HG03354 (cell line): ENCODE data around the gene HSFX3.
"Not testable (repeated sequence)": the region's sequence is repeated elsewhere in the genome, so short reads cannot be mapped to it uniquely, and the experiment has no call there.

Source experiments
- ATAC-seq: cut with Tn5 transposase; IDR thresholded peaks from one replicate; pipeline ENCODE4 v1.9.1; 2021; ENCODE audit warnings: mild to moderate bottlenecking; ENCODE audit not compliant: unreplicated experiment, poor library complexity, severe bottlenecking

HSFX3 gene

GRCh38 chrX:149520636-149521277, 29.0 kb downstream of the HSFX3 start:
- not testable (repeated sequence) for ATAC-seq

GRCh38 chrX:149518236-149518635, 31.5 kb downstream of the HSFX3 start:
- no peak for ATAC-seq

GRCh38 chrX:149517308-149517707, 32.4 kb downstream of the HSFX3 start:
- no peak for ATAC-seq

DNA sequence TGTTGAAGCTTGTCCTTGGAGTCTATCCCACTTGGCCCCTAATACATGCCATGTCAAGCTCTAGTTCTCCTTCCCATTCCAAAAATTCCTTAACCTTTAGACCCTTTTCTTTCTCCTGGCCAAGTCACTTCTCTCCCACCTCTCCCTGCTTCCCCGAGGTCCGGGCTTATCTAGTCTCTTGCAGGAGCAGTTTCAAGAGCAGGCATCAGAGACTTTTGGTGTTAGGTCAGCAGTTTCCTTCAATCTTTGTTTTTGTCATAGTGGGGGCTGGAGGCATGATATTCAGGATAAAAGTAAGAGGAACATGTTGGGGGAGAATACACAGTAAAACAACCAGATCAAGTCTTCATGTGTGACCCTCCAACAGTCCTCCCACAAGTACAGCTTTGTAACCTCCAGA, 33.1 kb downstream of the HSFX3 start:
- no peak for ATAC-seq

DNA sequence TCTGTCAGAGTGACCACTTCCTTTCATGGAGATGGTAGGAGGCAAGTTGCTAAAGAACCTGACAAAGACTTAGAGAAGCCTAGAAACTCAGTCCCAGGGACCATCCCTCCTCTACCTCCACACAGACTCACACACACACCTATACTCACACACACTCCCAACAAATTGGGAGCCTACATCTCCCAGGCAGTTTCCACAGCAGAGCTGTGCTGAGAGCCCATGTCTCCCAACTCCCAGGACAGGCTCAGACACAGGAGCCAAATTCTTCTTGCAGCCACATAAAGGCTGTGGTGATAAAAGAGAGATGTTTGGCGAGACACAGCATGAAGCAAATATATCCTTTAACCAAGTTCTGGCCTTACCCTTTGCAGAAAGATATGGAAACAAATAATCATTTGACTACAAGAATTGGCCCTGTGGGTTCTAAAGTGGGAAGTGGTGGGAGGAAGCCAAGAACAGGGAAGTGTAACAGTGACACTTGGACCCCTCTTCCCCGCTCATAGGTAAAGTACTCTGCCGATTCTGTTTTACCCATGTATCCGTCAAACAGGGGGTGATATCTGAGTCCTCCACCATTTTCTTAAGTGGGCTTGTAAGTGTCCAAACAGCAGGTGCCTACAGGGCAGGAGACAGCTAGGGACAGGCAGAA, 33.6 kb downstream of the HSFX3 start:
- no peak for ATAC-seq

DNA sequence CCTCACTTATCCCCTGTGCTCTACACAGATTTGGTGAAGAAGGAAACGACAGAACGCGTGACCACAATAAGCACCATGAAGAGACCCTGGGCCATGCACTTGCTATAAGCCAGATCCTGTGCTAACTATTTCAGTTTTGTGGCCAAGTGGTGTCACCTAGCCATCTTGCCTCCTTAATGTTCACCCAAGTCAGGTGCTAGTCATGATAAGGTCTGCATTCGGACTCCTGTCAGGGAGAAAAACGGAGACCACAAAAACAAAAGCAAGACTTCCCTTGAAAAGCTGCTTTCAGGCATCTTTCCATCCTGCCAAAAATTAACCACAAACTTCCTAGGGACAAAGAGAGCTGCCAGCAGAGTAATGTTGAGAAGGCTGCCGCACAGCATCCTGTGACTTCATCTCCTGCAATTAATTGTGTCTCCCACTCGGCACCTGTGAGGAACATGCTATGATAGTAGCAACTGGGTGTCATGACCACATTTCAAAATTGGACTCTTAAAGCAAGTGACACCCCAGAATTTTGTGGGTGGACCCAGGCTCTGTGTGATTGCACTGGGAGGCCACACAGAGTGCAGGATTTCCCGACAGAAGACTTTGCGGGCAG, 35.8 kb downstream of the HSFX3 start:
- ATAC-seq: no peak

DNA sequence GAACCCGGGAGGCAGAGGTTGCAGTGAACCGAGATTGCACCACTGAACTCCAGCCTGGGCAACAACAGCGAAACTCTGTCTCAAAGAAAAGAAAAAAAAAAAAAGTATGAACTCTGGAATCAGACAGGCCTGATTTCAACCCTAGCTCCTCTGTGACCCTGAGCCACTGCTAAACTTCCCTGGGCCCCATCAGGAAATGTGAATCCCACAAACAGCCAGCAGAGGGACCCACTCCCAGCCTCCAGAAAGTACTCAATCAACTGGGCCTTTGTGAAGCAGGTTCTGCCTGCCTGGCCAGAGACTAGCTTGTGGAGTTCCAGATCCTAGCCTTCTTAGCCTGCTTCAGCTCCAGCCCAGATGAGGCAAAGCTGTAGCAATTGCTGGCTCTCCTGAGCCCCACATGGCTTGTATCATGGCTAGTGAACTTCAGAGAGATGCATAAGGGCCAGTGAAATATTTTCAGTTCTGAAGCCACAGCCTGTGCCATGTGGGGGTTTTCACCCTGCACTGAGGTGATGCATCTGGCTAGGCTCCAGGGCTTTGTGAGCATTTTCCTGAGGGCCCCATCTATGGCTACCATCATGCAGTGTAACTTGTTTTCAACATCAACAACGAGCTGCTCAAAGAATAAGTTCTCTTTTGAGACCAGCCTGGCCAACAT, 37.4 kb downstream of the HSFX3 start:
- peak; percentile 85 for ATAC-seq

DNA sequence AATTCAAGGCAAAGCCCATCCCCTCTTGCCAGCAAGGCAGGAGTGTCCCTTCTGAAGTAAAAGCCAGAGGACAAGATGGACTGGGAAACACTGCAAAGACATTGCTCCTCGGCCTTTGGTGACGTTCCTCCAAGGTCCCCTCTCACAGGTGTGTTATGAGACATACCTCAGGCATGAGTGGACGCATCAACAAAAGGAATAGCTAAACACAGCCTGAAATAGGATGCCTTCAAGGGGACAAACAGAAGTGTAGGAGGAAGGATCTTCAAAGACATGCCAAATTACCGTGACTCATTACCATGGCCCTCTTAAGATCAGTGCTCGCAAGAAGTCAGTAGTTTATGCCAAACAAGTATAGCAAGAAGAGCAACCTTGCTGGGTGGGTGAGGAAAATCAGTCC, 38.6 kb downstream of the HSFX3 start:
- ATAC-seq: no peak

DNA sequence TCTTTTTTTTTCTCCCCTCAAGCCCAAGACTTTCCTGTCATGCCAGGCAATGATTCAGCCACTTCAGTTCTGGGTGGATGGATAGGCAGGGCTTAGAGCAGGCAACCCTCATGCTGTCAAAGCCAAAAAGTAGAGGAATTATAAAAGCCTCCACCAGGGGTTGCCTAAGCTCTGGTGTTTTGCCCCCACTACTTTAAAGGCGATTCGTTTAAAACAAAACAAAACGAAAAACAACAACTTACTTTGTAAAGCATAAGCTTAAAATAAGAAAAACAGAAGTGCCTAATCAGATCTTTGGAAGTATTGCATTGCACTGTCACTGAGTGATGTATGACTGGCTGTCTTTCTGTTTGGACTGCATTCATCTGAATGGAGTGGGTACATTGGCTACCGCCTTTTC, 39.3 kb downstream of the HSFX3 start:
- ATAC-seq: no peak

DNA sequence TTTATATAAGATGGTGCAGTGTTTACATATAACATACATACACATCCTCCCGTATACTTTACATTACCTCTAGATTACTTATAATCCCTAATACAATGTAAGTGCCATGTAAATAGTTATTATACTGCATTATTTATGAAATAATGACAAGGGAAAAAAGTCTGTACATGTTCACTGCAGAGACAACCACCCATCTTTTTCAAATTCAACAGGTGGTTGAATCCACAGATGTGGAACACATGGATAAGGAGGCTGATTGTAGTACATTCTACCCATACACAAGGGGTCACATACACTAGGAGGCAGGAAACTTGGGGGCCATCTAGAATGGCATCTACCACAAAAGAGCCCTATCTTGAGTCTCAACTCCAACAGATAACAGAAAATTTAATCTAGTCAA, 41.3 kb downstream of the HSFX3 start:
- ATAC-seq: no peak

GRCh38 chrX:149506349-149506748, 43.4 kb downstream of the HSFX3 start:
- no peak for ATAC-seq

GRCh38 chrX:149505671-149506070, 44.1 kb downstream of the HSFX3 start:
- no peak for ATAC-seq

DNA sequence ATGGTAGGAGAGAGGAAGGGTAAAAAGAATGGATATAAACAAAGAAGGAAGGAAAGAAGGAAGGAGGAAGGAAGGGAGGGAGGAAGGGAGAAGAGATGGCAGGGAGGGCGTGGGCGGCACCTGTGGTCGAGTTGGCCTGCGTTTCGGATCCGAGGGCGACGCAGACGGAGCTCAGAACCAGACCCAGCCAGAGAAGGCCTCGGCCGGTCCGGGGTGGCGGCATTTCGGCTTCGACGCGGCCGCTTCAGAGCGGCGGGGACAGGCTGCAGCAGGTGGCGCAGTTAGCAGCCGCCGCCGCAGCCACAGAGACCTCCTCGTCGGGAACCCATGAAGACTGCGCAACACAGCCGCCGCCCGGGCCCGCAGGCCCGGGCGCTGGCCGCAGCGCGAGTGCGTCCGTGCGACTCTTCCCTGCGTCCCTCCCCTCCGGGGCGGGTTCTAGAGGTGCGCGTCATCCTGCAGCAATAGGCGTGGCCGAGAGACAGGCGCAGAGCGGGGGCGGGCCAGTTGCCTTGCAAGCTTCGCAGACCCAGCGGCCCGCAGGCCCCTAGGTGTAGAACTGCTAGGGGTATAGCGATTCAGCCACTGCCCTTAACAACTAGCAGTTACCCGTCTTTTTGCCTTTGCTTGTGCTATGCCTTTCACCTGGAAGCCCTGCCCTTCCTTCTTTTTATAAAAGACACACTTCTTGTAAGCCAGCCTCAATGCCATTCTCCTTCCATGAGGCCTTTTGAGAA, 44.6 kb downstream of the HSFX3 start, which contains the start of gene IDS:
TSS of gene IDS (minus strand) at position 392 of the 737 bp plus-strand sequence. CDS start at position 223, 169 bp downstream.
- peak; percentile 66 for ATAC-seq

DNA sequence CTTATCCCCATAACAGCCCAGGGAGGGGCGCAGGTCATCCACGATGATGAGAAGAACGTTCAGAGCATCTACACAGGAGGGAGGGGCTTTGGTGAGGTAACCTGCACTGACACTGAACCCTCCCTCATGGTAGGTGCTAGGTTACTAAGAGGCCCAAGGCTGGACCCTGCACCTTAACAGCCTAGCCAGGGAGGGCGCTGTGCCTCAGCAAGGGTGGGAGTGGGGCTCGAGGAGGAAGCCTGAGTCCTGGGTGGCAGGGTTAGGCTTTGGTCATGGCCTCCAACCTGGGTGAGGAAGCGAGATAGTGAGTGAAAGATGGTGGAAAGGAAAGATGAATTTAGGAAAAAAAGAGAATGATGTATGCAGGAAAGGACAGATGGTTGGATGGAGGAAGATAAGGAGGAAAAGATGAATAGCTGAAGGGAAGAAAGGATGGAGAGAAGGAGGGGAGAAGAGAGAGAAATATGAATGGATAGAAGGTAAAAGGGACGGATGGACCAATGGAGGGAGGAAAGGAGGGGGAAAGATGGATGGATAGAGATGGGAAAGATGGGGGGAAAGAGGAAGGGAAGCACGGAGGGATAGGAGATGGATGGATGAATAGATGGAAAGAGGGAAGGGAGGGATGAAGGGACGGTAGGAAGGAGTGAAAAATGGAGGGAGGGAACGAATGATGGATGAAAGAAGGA, 45.4 kb downstream of the HSFX3 start:
- ATAC-seq: peak; percentile 56

DNA sequence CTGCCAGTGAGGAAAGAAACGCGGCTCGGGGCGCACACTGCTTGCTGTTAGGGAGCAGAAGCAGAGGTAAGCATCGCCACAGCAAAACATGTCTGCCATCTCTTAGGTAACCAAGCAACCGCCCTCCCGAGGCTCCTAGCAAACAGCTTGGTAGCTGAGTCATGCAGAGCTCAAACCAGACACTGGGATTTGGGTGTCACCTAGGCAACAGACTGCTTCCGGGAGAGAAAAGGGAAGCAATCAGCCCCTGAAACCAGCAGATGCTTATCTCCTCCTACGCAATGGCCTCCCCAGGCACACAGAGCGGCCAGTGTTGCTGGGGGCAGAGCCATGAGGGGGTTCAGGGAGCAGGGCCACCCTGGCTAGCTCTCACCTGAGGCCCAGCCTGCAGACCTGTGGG, 46.3 kb downstream of the HSFX3 start:
- ATAC-seq: peak; percentile 68

DNA sequence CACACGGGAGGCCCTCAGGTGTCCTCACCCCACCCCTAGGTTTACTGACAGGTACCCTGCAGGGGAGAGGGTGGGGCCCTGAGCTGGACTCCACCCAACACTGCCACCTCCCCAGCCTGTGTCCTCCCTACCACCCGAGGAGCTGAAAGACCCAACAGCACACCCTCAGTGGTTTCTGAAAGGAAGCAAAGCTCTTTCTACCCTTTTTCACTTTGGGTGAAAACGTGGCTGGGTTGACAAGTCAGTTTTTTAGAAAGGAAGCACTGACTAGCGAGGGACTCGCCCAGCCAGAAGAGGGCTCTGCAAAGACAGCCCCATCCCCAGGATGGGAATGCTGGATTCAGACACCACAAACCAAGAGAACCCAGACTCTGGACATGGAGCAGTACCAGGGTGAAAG, 46.8 kb downstream of the HSFX3 start:
- not testable (repeated sequence) for ATAC-seq

GRCh38 chrX:149499766-149500165, 50.0 kb downstream of the HSFX3 start:
- ATAC-seq: no peak

GRCh38 chrX:149498767-149499166, 51.0 kb downstream of the HSFX3 start:
- no peak for ATAC-seq
